Measurements from ENCODE around the gene ME1. TPM values are rescaled to one million over a fixed set of nuclear protein-coding genes. Genes with fewer than 3 reads are reported as not detected.

The ME1 gene
- total RNA-seq, 1 experiment from 2014 or later, result 7.8 TPM

DNA sequence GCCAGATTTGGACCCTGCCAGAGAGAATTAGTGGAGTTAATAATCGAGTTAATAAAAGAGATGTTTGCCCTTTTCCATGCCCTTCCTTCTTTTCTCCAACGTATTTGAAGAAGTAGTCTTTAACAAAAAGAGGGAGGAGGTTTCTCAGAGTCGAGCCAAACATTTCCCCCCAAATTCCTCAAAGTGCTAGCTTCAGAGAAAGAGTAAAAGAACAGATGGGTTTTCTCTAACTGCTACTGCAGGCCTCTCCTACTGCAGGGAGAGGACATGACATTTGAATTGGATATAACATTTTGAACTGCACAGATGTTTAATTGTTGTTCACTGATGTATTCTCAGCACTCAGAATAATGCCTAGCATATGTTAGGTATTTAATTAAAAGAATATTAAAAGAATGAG is 212.2 kb downstream of the ME1 start:
- H3T11ph ChIP-seq (ENCODE audit: low read length), result no peak overlapping the region
- no peak for DNase-seq
- H3K9me3 ChIP-seq (ENCODE audit: control insufficient read depth, low read depth, low read length), result no peaks in the 10 kb centered on the region
- H3K23me2 ChIP-seq (ENCODE audit: insufficient read length, low read depth, low read length, poor library complexity, severe bottlenecking), result no peaks in the 10 kb centered on the region
- no peaks in the 10 kb centered on the region for H3K27me3 ChIP-seq (ENCODE audit: insufficient read depth, low read length)
- H3K27ac Mint-ChIP-seq, result no peak overlapping the region; a peak in 2 of 7 replicates
- H3K4ac ChIP-seq (ENCODE audit: low read depth, low read length), result no peak overlapping the region
- no peak overlapping the region for H2AK5ac ChIP-seq (ENCODE audit: insufficient read length, low read length)
- no CpG with 5 or more reads among the region's 3 CpGs for WGBS (ENCODE audit: extremely low coverage, insufficient read length, low lambda C conversion rate)
- no peak overlapping the region for H2BK12ac ChIP-seq (ENCODE audit: insufficient read length, low read depth, low read length)
- no peak overlapping the region for H2AFZ ChIP-seq (ENCODE audit: low read length)
- no peaks in the 10 kb centered on the region for H3K79me2 ChIP-seq (ENCODE audit: insufficient read depth, low read length)
- H3K4me3 Mint-ChIP-seq, result no peak overlapping the region
- H3K14ac ChIP-seq (ENCODE audit: insufficient read depth, low read length), result no peak overlapping the region
- no peak overlapping the region for H2BK120ac ChIP-seq (ENCODE audit: low read depth, low read length, poor library complexity, severe bottlenecking)
- H2BK20ac ChIP-seq (ENCODE audit: low read depth, low read length, poor library complexity, severe bottlenecking), result no peak overlapping the region
- H3K4me2 ChIP-seq (ENCODE audit: insufficient read depth, insufficient read length, low read length), result no peak overlapping the region
- no peaks in the 10 kb centered on the region for H3K79me1 ChIP-seq (ENCODE audit: insufficient read depth, low read depth, low read length, poor library complexity, severe bottlenecking)
- no peaks in the 10 kb centered on the region for H3K9me3 Mint-ChIP-seq
- no peak overlapping the region for H4K5ac ChIP-seq (ENCODE audit: insufficient read length, low read depth, low read length)
- H3K36me3 Mint-ChIP-seq (ENCODE audit: insufficient read depth in 1 of 3, low read depth in 3 of 3), result no peaks in the 10 kb centered on the region
- no peak overlapping the region for H3K18ac ChIP-seq (ENCODE audit: insufficient read length, low read depth, low read length)
- H4K8ac ChIP-seq (replicated peaks; ENCODE audit: insufficient read length, low read depth, low read length), result no peak overlapping the region
- H3K4me1 Mint-ChIP-seq, result no peaks in the 10 kb centered on the region
- no peaks in the 10 kb centered on the region for H3K4me1 ChIP-seq (ENCODE audit: insufficient read depth, low read length)
- H3K27me3 Mint-ChIP-seq (ENCODE audit: low read depth), result no peaks in the 10 kb centered on the region
- no peak overlapping the region for H2BK15ac ChIP-seq (ENCODE audit: low read depth, low read length)
- H4K91ac ChIP-seq (ENCODE audit: insufficient read length, low read depth, low read length), result no peak overlapping the region
- no peak overlapping the region for H3K56ac ChIP-seq (ENCODE audit: insufficient read length, low read depth, low read length)
- H4K20me1 ChIP-seq (ENCODE audit: control insufficient read depth, insufficient read depth, insufficient read length), result no peaks in the 10 kb centered on the region
- TF ChIP-seq CTCF (conservative IDR thresholded peaks at IDR 0.05), result no peak
- no peak overlapping the region for H3K23ac ChIP-seq (ENCODE audit: insufficient read length, low read depth, low read length)
- no peak overlapping the region for H3K27ac ChIP-seq (ENCODE audit: insufficient read length, low read depth, low read length)
- no peak overlapping the region for H3K9ac ChIP-seq (ENCODE audit: extremely low read depth, insufficient read length, low read length)
- no peak overlapping the region for H2BK5ac ChIP-seq (ENCODE audit: insufficient read length, low read length)
